HL-60 (cell line): ENCODE data around the gene ZMIZ2.
A peak's percentile ranks its signal among the peaks of the same experiment; 100 is the strongest.
"Not testable (repeated sequence)": the region's sequence is repeated elsewhere in the genome, so short reads cannot be mapped to it uniquely, and the experiment has no call there.

Source experiments
- DNase-seq, 2 experiments: peaks; one replicate each; pipeline ENCODE4 v3.0.0-alpha.2; 2010 to 2020; ENCODE audit warnings: low read depth in 1 of 2, low spot score in 1 of 2
- H3K27ac ChIP-seq: fragments of 250-450 bp; sonication (Bioruptor Pico); replicated peaks from 2 replicates; pipeline ENCODE4 v1.5.1; 2020; ENCODE audit warnings: mild to moderate bottlenecking, moderate library complexity
- H3K27me3 ChIP-seq: fragments of 250-450 bp; sonication (Bioruptor Pico); 2 replicates; pipeline ENCODE4 v1.5.1; 2021; ENCODE audit warnings: mild to moderate bottlenecking, moderate library complexity; ENCODE audit not compliant: insufficient read depth, poor library complexity, severe bottlenecking
- H3K4me3 ChIP-seq: replicated peaks from 2 replicates; pipeline ENCODE4 v1.5.1; 2011; ENCODE audit warnings: mild to moderate bottlenecking, control low read depth, low read length; ENCODE audit not compliant: insufficient read depth
- GABPA ChIP-seq: IDR thresholded peaks from 2 replicates; pipeline ENCODE4 v1.6.1; 2012; ENCODE audit warnings: low read depth
- POLR2AphosphoS5 ChIP-seq: IDR thresholded peaks from 2 replicates; pipeline ENCODE4 v1.6.1; 2012; ENCODE audit warnings: low read depth
- SPI1 ChIP-seq: IDR thresholded peaks from 2 replicates; pipeline ENCODE4 v1.6.1; 2012; ENCODE audit warnings: low read depth, mild to moderate bottlenecking, borderline replicate concordance
- long read RNA-seq: library from polyadenylated mRNA; unstranded; transcript quantifications from one replicate; pipeline ENCODE4 v2.0.0, GENCODE V29; 2020
- TF ChIP-seq, protein P1 (sequence below): IDR thresholded peaks from 2 replicates; pipeline ENCODE4 v1.6.1; 2012; ENCODE audit warnings: low read depth; ENCODE audit not compliant: insufficient replicate concordance
- TF ChIP-seq, protein P2 (sequence below): IDR thresholded peaks from one replicate; pipeline ENCODE4 v1.5.1; 2011; ENCODE audit warnings: low read length, control low read depth, inconsistent platforms; ENCODE audit not compliant: insufficient read depth

Gene ZMIZ2, protein sequence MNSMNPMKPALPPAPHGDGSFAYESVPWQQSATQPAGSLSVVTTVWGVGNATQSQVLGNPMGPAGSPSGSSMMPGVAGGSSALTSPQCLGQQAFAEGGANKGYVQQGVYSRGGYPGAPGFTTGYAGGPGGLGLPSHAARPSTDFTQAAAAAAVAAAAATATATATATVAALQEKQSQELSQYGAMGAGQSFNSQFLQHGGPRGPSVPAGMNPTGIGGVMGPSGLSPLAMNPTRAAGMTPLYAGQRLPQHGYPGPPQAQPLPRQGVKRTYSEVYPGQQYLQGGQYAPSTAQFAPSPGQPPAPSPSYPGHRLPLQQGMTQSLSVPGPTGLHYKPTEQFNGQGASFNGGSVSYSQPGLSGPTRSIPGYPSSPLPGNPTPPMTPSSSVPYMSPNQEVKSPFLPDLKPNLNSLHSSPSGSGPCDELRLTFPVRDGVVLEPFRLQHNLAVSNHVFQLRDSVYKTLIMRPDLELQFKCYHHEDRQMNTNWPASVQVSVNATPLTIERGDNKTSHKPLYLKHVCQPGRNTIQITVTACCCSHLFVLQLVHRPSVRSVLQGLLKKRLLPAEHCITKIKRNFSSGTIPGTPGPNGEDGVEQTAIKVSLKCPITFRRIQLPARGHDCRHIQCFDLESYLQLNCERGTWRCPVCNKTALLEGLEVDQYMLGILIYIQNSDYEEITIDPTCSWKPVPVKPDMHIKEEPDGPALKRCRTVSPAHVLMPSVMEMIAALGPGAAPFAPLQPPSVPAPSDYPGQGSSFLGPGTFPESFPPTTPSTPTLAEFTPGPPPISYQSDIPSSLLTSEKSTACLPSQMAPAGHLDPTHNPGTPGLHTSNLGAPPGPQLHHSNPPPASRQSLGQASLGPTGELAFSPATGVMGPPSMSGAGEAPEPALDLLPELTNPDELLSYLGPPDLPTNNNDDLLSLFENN
- long read RNA-seq, partial matches to known transcripts = 6 of 11 reads
- long read RNA-seq, other reads (novel, unspliced or antisense) = 5 of 11 reads

DNA sequence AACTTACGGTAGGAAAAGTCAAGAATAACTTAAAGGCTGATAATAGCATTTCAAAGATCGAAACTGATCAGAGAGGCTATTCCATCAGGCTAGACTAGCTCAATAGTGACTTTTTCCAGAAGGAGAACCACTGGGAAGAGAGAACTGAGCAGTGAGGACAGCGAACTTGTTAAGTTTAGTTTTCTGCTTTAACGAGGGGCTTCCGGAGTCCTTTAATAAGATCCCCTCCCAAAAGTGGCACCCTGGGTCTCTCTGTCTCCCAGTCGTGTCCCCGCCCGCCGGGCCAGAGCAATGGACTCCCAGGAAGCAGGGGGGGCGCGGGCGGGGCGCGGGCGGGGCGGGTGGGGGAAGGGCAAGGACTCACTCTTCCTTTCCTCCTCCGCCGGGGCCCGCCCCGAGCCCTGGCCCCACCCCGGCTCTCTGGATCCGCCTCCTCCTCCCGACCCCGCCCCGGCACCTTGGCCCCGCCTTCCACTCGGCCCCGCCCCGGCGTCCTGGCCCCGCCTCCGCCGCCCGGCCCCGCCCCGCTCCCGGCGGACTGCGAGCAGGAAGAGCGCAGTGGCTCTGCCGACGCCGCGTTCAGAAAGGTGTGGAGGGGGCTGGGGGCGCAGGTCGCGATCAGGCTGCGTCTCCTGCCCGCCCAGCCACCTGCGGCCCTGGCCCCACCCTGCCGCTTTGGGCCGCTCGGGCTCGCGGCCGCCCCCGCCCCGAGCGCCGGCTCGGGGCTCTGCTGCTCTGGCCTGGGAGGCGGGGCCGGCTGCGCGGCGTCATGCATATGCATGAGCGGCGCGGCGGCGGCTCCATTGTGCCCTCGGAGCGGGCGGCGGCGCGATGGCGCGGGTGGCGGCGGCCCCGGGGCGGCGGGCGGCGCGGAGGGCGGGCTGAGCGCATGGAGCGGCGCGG is at the start of gene ZMIZ2:
TSS of gene ZMIZ2 (plus strand) at position 803 of the 903 bp plus-strand sequence. CDS start 7,403 bp downstream, outside the sequence.
- Histone ChIP-seq H3K27me3 (no peaks in the 10 kb centered on the region), H3K27ac (peak within 1 kb of the TSS; percentile 87), H3K4me3 (peak within 1 kb of the TSS; percentile 91)
- TF ChIP-seq SPI1 = no peak
- TF ChIP-seq POLR2AphosphoS5 = peak; percentile 53; the same call in 1 of the 2 replicates
- peak; percentile 65 to 88 for DNase-seq

DNA sequence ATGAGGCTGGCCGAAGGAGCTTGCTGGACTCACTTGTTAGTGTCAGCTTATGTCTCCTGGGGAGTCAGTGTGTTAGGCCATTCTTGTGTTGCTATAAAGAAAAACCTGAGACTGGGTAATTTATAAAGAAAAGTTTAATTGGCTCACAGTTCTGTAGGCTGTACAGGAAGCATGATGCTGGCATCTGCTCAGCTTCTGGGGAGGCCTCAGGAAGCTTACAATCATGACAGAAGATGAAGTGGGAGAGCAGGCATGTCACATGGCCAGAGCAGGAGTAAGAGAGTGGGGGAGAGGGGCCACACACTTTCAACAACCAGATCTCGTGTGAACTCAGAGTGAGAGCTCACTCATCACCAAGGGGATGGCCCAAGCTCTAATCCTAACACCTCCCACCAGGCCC is 49.0 kb upstream of the ZMIZ2 start:
- not testable (repeated sequence) for H3K27ac ChIP-seq, H3K4me3 ChIP-seq, DNase-seq, H3K27me3 ChIP-seq

DNA sequence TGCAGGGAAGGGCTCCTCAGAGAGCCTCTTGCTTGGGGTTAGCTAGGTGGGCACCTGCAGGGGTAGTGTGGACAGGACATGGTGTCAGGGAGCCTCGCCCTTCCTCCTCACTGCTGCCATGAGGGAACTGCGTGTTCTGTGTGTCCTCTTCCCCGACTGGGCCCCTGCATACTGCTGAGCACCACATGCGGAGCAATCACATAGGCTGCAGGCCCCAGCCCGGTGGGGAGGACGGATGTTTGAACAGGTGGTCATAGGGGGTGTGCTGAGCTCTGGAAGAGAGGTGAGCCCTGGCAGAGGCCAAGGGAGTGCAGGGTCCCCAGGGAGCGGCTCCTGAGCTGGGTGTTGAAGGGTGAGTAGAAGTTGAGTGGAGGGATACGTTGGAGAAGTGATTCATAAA is 48.3 kb upstream of the ZMIZ2 start:
- Histone ChIP-seq H3K27ac (no peak overlapping the region), H3K27me3 (no peaks in the 10 kb centered on the region), H3K4me3 (no peak overlapping the region)
- DNase-seq = no peak
- TF ChIP-seq GABPA = no peak
- TF ChIP-seq, protein P1, sequence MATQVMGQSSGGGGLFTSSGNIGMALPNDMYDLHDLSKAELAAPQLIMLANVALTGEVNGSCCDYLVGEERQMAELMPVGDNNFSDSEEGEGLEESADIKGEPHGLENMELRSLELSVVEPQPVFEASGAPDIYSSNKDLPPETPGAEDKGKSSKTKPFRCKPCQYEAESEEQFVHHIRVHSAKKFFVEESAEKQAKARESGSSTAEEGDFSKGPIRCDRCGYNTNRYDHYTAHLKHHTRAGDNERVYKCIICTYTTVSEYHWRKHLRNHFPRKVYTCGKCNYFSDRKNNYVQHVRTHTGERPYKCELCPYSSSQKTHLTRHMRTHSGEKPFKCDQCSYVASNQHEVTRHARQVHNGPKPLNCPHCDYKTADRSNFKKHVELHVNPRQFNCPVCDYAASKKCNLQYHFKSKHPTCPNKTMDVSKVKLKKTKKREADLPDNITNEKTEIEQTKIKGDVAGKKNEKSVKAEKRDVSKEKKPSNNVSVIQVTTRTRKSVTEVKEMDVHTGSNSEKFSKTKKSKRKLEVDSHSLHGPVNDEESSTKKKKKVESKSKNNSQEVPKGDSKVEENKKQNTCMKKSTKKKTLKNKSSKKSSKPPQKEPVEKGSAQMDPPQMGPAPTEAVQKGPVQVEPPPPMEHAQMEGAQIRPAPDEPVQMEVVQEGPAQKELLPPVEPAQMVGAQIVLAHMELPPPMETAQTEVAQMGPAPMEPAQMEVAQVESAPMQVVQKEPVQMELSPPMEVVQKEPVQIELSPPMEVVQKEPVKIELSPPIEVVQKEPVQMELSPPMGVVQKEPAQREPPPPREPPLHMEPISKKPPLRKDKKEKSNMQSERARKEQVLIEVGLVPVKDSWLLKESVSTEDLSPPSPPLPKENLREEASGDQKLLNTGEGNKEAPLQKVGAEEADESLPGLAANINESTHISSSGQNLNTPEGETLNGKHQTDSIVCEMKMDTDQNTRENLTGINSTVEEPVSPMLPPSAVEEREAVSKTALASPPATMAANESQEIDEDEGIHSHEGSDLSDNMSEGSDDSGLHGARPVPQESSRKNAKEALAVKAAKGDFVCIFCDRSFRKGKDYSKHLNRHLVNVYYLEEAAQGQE = no peak
- TF ChIP-seq, protein P2, sequence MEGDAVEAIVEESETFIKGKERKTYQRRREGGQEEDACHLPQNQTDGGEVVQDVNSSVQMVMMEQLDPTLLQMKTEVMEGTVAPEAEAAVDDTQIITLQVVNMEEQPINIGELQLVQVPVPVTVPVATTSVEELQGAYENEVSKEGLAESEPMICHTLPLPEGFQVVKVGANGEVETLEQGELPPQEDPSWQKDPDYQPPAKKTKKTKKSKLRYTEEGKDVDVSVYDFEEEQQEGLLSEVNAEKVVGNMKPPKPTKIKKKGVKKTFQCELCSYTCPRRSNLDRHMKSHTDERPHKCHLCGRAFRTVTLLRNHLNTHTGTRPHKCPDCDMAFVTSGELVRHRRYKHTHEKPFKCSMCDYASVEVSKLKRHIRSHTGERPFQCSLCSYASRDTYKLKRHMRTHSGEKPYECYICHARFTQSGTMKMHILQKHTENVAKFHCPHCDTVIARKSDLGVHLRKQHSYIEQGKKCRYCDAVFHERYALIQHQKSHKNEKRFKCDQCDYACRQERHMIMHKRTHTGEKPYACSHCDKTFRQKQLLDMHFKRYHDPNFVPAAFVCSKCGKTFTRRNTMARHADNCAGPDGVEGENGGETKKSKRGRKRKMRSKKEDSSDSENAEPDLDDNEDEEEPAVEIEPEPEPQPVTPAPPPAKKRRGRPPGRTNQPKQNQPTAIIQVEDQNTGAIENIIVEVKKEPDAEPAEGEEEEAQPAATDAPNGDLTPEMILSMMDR = no peak

DNA sequence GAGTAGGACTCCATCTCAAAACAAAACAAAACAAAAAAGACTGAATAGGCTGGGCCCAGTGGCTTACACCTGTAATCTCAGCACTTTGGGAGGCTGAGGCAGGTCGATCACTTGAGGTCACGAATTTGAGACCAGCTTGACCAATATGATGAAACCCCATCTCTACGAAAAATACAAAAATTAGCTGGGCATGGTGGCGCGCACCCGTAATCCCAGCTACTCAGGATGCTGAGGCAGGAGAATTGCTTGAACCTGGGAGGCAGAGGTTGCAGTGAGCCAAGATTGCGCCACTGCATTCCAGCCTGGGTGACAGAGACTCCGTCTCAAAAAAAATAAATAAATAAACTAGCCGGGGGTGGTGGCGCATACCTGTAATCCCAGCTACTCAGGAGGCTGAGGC is 45.3 kb upstream of the ZMIZ2 start:
- not testable (repeated sequence) for H3K27ac ChIP-seq, H3K4me3 ChIP-seq, DNase-seq, H3K27me3 ChIP-seq

DNA sequence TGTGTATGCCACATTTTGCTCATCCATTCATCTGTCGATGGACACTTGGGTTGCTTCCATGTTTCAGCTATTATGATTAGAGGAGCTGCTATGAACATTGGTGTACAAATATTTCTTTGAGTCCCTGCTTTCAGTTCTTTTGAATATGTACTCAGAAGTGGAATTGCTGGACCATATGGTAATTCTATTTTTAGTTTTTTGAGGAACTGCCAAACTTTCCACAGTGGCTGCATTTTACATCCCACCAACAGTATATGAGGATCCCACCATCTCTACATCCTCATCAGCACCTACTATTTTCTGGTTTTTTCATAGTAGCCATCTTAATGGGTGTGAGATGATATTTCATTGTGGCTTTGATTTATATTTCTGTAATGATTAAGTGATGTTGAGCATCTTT is 44.7 kb upstream of the ZMIZ2 start:
- no peak for DNase-seq

DNA sequence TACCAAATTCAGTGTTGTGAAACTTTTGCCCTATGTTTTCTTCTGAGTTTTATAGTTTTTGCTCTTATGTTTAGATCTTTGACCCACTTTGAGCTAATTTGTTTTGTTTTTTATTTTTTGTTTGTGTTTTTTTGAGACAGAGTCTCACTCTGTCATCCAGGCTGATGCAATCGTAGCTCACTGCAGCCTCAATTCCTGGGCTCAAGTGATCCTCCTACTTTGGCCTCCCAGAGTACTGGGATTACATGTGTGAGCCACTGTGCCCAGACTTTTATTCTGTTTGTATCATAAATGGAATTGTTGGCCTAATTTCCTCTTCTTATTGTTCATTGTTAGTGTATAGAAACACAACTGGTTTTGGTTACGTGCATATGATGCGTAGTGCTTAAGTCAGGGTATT is 43.2 kb upstream of the ZMIZ2 start:
- H3K27me3 ChIP-seq = no peaks in the 10 kb centered on the region
- no peak overlapping the region for H3K4me3 ChIP-seq
- TF ChIP-seq, protein P2 = no peak
- no peak for TF ChIP-seq POLR2AphosphoS5
- TF ChIP-seq, protein P1 = no peak
- no peak for TF ChIP-seq SPI1
- no peak for TF ChIP-seq GABPA
- DNase-seq = no peak
- no peak overlapping the region for H3K27ac ChIP-seq

More for the DNA sequence above, 44.7 kb upstream of the ZMIZ2 start:
- TF ChIP-seq SPI1 (0 out of 2 replicates have a peak, but pooled peaks have one; percentile 15), GABPA (no peak)
- no peak overlapping the region for H3K4me3 ChIP-seq
- no peak overlapping the region for H3K27ac ChIP-seq
- no peaks in the 10 kb centered on the region for H3K27me3 ChIP-seq
